Testis (tissue), 3 donors: ENCODE measurements around the gene CD28. TPM values are rescaled to one million over a fixed set of nuclear protein-coding genes. Genes with fewer than 3 reads are reported as not detected.
"Not testable (repeated sequence)": the region's sequence is repeated elsewhere in the genome, so short reads cannot be mapped to it uniquely, and the experiment has no call there.

Experiments used
- DNase-seq: peaks from one replicate; pipeline ENCODE4 v3.0.0-alpha.2; 2019
- H3K27ac ChIP-seq, 2 donors: fragments of 200-600 bp; sonication (generic); one replicate each; pipeline ENCODE4 v1.5.1; 2019
- H3K27me3 ChIP-seq: fragments of 200-600 bp; sonication (generic); one replicate; pipeline ENCODE4 v1.5.1; 2019
- H3K36me3 ChIP-seq: fragments of 200-600 bp; sonication (generic); one replicate; pipeline ENCODE4 v1.5.1; 2017; ENCODE audit warnings: low read depth; ENCODE audit errors: missing control alignments
- H3K4me1 ChIP-seq: fragments of 200-600 bp; sonication (generic); one replicate; pipeline ENCODE4 v1.5.1; 2019
- H3K4me3 ChIP-seq, 2 donors: fragments of 200-600 bp; sonication (generic); one replicate each; pipeline ENCODE4 v1.5.1; 2017 to 2019
- H3K9me3 ChIP-seq: fragments of 200-600 bp; sonication (generic); one replicate; pipeline ENCODE4 v1.5.1; 2017
- POLR2A ChIP-seq: fragments of 450-650 bp; IDR thresholded peaks from one replicate; pipeline ENCODE4 v1.6.1; 2017; ENCODE audit warnings: antibody characterized with exemption, mild to moderate bottlenecking, moderate library complexity
- WGBS, 2 donors: methylation state at CpG; one replicate each; pipeline ENCODE4 v1.1.5; 2018; 5-methylcytosine and 5-hydroxymethylcytosine counted together
- intact Hi-C: fragments of 100-400 bp; cut with DNase I; formaldehyde crosslinking; loops from one replicate; pipeline ENCODE4 v1.15.1; 2023; ENCODE audit warnings: low total_unique reads
- polyA plus RNA-seq: library from polyadenylated mRNA; stranded (reverse); fragments of 350-450 nt; fragmentation: Illumina TruSeq; extraction: RNeasy Lipid Tissue Mini Kit (QIAGEN cat#74804); gene quantifications from one replicate; pipeline ENCODE4 v1.2.3, GENCODE V29; 2014; ENCODE audit warnings: low read depth, low replicate concordance; ENCODE audit not compliant: insufficient read depth
- total RNA-seq, 2 donors: library from RNA; depleted of rRNA; stranded (reverse); fragments of >200 nt; gene quantifications; one replicate each; pipeline ENCODE4 v1.2.3, GENCODE V29; 2016
- TF ChIP-seq, protein P1 (sequence below), 3 experiments: fragments of 450-650 bp in 2 of 3; fragments of 200-600 bp in 1 of 3; sonication (generic) in 1 of 3; IDR thresholded peaks; one replicate each; pipeline ENCODE4 v1.5.1; 2016 to 2019; ENCODE audit warnings: antibody characterized with exemption in 3 of 3, mild to moderate bottlenecking in 2 of 3, moderate library complexity in 1 of 3

Gene CD28
- total and polyA plus RNA-seq, 3 donors from 2014 or later = 0.24 to 0.91 (median 0.43) TPM

- 80 to 85% methylated on average over 9 of the region's 9 CpGs for WGBS, 2 donors
- Histone ChIP-seq H3K27me3 (no peaks in the 10 kb centered on the region), H3K27ac (no peak overlapping the region), H3K36me3 (no peaks in the 10 kb centered on the region), H3K9me3 (no peaks in the 10 kb centered on the region), H3K4me3 (no peak overlapping the region), H3K4me1 (no peaks in the 10 kb centered on the region)
- intact Hi-C loops = no loop called here
- DNase-seq = no peak
- TF ChIP-seq POLR2A = no peak
- TF ChIP-seq, protein P1, sequence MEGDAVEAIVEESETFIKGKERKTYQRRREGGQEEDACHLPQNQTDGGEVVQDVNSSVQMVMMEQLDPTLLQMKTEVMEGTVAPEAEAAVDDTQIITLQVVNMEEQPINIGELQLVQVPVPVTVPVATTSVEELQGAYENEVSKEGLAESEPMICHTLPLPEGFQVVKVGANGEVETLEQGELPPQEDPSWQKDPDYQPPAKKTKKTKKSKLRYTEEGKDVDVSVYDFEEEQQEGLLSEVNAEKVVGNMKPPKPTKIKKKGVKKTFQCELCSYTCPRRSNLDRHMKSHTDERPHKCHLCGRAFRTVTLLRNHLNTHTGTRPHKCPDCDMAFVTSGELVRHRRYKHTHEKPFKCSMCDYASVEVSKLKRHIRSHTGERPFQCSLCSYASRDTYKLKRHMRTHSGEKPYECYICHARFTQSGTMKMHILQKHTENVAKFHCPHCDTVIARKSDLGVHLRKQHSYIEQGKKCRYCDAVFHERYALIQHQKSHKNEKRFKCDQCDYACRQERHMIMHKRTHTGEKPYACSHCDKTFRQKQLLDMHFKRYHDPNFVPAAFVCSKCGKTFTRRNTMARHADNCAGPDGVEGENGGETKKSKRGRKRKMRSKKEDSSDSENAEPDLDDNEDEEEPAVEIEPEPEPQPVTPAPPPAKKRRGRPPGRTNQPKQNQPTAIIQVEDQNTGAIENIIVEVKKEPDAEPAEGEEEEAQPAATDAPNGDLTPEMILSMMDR (IDR thresholded peaks at IDR 0.05) = no peak
Measured at GRCh38 chr2:203774760-203775159, 68.3 kb downstream of the CD28 start.

- DNase-seq = no peak
- intact Hi-C loops = no loop called here
- H3K27me3 ChIP-seq = no peaks in the 10 kb centered on the region
- WGBS, 2 donors = 80 to 82% methylated on average over 1 of the region's 1 CpG
- H3K4me3 ChIP-seq = no peak overlapping the region
- H3K36me3 ChIP-seq = no peaks in the 10 kb centered on the region
- no peaks in the 10 kb centered on the region for H3K4me1 ChIP-seq
- TF ChIP-seq, protein P1 (IDR thresholded peaks at IDR 0.05) = no peak
- TF ChIP-seq POLR2A = no peak
- H3K27ac ChIP-seq = no peak overlapping the region
- no peaks in the 10 kb centered on the region for H3K9me3 ChIP-seq
Measured at GRCh38 chr2:203775684-203776083, 69.2 kb downstream of the CD28 start.

DNA sequence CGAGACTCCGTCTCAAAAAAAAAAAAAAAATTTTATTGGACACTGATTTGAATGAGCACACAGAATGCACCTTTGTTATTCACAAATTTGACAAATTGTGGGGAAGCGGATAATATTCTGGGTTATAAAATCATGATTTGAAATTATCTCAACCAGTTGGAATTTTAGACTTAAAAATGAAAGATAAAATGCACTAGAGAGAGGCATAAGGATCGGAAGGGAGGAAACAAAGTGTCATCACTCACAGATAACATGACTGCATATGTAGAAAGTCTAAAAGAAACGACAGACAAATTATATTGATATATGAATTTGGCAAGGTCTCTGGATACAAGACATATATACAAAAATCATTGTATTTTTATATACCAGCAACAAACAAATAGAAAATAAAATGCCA is 70.6 kb downstream of the CD28 start:
- DNase-seq = no peak
- intact Hi-C loops = no loop called here
- TF ChIP-seq POLR2A = no peak
- TF ChIP-seq, protein P1 (IDR thresholded peaks at IDR 0.05) = no peak

GRCh38 chr2:203779477-203780073 is 73.1 kb downstream of the CD28 start:
- intact Hi-C loops, DNase-seq, H3K4me1 ChIP-seq, H3K9me3 ChIP-seq, H3K27ac ChIP-seq, H3K4me3 ChIP-seq, H3K27me3 ChIP-seq, H3K36me3 ChIP-seq: not testable (repeated sequence)
- WGBS, 2 donors = 59 to 74% methylated on average over 4 of the region's 4 CpGs

More for the DNA sequence above, 70.6 kb downstream of the CD28 start:
- Histone ChIP-seq H3K36me3 (no peaks in the 10 kb centered on the region), H3K4me3 (no peak overlapping the region), H3K27me3 (no peaks in the 10 kb centered on the region), H3K4me1 (no peaks in the 10 kb centered on the region), H3K27ac (no peak overlapping the region), H3K9me3 (no peaks in the 10 kb centered on the region)
- 48 to 56% methylated on average over 5 of the region's 5 CpGs for WGBS, 2 donors

DNA sequence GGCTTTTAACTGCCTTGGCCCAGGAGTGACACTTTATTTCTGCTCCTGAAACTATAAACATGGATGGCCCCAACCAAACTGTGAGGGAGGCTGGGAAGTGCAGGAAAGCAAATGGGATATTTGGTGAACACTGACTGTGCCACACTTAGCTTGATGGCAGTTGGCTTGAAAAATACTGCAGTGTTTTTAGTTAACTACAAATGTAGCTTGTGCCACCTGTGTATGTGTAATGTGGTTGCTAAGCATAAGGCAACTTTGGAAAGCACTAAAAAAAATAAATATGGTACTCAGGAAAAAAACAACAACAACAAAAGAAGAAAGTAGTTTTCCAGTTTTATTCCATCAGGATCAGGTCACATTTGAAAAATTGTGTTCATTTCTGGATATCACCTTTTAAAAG is 73.8 kb downstream of the CD28 start:
- no peak for TF ChIP-seq POLR2A
- TF ChIP-seq, protein P1 (IDR thresholded peaks at IDR 0.05) = no peak
- no peak overlapping the region for H3K4me3 ChIP-seq
- H3K27ac ChIP-seq = no peak overlapping the region
- DNase-seq = no peak
- H3K27me3 ChIP-seq = no peaks in the 10 kb centered on the region
- H3K4me1 ChIP-seq = no peaks in the 10 kb centered on the region
- no peaks in the 10 kb centered on the region for H3K36me3 ChIP-seq
- intact Hi-C loops = no loop called here
- no peaks in the 10 kb centered on the region for H3K9me3 ChIP-seq
